ENCODE results near the gene TAS2R8.

Gene TAS2R8
- 0 reads per million in 3 donors for total RNA-seq

- H3K4me3 ChIP-seq (ENCODE audit: insufficient read depth, low read depth, low read length, poor library complexity, severe bottlenecking) = no peak within 1 kb of the TSS
- H3K4me1 ChIP-seq (ENCODE audit: control insufficient read depth, insufficient read depth, low read length, poor library complexity, severe bottlenecking) = no peaks in the 10 kb centered on the region
- no peaks in the 10 kb centered on the region for H3K9me3 ChIP-seq (ENCODE audit: control insufficient read depth, low read length)
- no peaks in the 10 kb centered on the region for H3K27me3 ChIP-seq (replicated peaks; ENCODE audit: control insufficient read depth, insufficient read depth, low read length, poor library complexity, severe bottlenecking)
- DNase-seq = no peak
- no peaks in the 10 kb centered on the region for H3K36me3 ChIP-seq (ENCODE audit: control insufficient read depth, insufficient read depth, low read length)
- no peak within 1 kb of the TSS for H3K27ac ChIP-seq (ENCODE audit: insufficient read depth, low read length, poor library complexity, severe bottlenecking)
Measured at GRCh38 chr12:10807186-10807585, at the start of gene TAS2R8. TAS2R8 (minus strand) TSS chr12:10807286; CDS start chr12:10806980, 306 bp downstream.

GRCh38 chr12:10855807-10856206 lies 48.7 kb upstream of the TAS2R8 start:
- Histone ChIP-seq H3K36me3 (ENCODE audit: control insufficient read depth, insufficient read depth, low read length) (peaks cover 4% of the 10 kb centered on the region), H3K4me3 (ENCODE audit: insufficient read depth, low read depth, low read length, poor library complexity, severe bottlenecking) (no peak overlapping the region), H3K27me3 (replicated peaks; ENCODE audit: control insufficient read depth, insufficient read depth, low read length, poor library complexity, severe bottlenecking) (no peaks in the 10 kb centered on the region), H3K4me1 (ENCODE audit: control insufficient read depth, insufficient read depth, low read length, poor library complexity, severe bottlenecking) (no peaks in the 10 kb centered on the region), H3K9me3 (ENCODE audit: control insufficient read depth, low read length) (no peaks in the 10 kb centered on the region), H3K27ac (ENCODE audit: insufficient read depth, low read length, poor library complexity, severe bottlenecking) (no peak overlapping the region)
- DNase-seq = no peak

DNA sequence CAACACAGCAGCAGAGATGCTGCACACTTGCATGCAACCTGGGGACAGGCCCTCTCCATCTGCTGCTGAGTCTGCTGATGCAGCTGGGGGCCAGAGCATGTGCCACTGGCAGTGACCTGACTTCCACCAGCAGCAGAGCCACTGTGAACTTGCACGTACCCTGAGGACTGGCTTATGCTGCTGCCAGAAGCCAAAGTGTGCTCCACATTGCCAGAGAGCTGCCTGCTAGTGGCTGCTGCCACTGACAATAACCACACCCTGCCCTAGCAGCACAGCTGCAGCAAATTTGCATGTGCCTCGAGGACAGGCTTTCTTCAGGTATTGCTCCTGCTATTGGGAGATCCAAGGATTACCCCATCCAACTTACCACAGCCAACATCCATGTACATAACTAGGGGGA lies 46.7 kb upstream of the TAS2R8 start:
- Histone ChIP-seq H3K27ac (ENCODE audit: insufficient read depth, low read length, poor library complexity, severe bottlenecking) (no peak overlapping the region), H3K4me1 (ENCODE audit: control insufficient read depth, insufficient read depth, low read length, poor library complexity, severe bottlenecking) (peaks cover 3% of the 10 kb centered on the region), H3K27me3 (replicated peaks; ENCODE audit: control insufficient read depth, insufficient read depth, low read length, poor library complexity, severe bottlenecking) (no peaks in the 10 kb centered on the region), H3K4me3 (ENCODE audit: insufficient read depth, low read depth, low read length, poor library complexity, severe bottlenecking) (no peak overlapping the region), H3K9me3 (ENCODE audit: control insufficient read depth, low read length) (no peaks in the 10 kb centered on the region), H3K36me3 (ENCODE audit: control insufficient read depth, insufficient read depth, low read length) (peaks cover 3% of the 10 kb centered on the region)
- DNase-seq = no peak

DNA sequence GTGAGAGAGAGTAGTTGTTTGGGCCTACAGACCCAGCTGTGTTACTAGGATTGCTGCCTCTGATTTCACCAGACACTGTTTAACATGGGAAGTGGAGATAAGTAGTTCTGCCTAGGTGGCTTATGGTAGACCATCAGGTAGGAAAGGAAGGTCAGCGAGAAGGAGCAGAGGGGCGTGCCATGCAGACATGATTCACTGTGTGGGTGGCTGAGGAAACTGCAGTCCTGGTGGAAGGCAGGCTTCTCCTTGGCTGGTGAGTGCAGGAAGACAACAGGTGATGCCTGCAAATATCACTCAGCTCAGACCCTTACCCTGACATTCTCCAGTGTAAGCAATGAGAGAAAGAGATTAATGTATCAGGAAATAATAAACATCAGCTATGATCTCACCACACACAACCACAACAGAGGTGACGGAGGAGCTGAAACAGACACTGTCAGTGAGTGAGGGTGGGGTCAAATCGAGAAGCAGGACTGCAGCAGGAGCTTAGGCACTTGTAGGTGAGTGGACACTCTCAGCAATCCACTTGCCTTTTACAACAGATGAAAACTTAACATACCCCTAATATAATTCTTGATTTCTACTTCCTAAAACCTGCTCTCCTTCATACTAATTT lies 44.3 kb upstream of the TAS2R8 start:
- Histone ChIP-seq H3K4me3 (ENCODE audit: insufficient read depth, low read depth, low read length, poor library complexity, severe bottlenecking) (no peak overlapping the region), H3K36me3 (ENCODE audit: control insufficient read depth, insufficient read depth, low read length) (no peaks in the 10 kb centered on the region), H3K9me3 (ENCODE audit: control insufficient read depth, low read length) (no peaks in the 10 kb centered on the region), H3K27ac (ENCODE audit: insufficient read depth, low read length, poor library complexity, severe bottlenecking) (no peak overlapping the region), H3K27me3 (replicated peaks; ENCODE audit: control insufficient read depth, insufficient read depth, low read length, poor library complexity, severe bottlenecking) (no peaks in the 10 kb centered on the region), H3K4me1 (ENCODE audit: control insufficient read depth, insufficient read depth, low read length, poor library complexity, severe bottlenecking) (peaks cover 3% of the 10 kb centered on the region)
- DNase-seq = no peak

GRCh38 chr12:10849425-10849878 lies 42.4 kb upstream of the TAS2R8 start, which contains the start of gene PRR4:
PRR4 (minus strand) TSS chr12:10849475; CDS start chr12:10849437, 38 bp downstream.
- H3K9me3 ChIP-seq (ENCODE audit: control insufficient read depth, low read length) = no peaks in the 10 kb centered on the region
- H3K27ac ChIP-seq (ENCODE audit: insufficient read depth, low read length, poor library complexity, severe bottlenecking) = no peak within 1 kb of the TSS
- no peak for DNase-seq
- H3K36me3 ChIP-seq (ENCODE audit: control insufficient read depth, insufficient read depth, low read length) = no peaks in the 10 kb centered on the region
- no peak within 1 kb of the TSS for H3K4me3 ChIP-seq (ENCODE audit: insufficient read depth, low read depth, low read length, poor library complexity, severe bottlenecking)
- H3K27me3 ChIP-seq (replicated peaks; ENCODE audit: control insufficient read depth, insufficient read depth, low read length, poor library complexity, severe bottlenecking) = no peaks in the 10 kb centered on the region
- H3K4me1 ChIP-seq (ENCODE audit: control insufficient read depth, insufficient read depth, low read length, poor library complexity, severe bottlenecking) = peaks cover 3% of the 10 kb centered on the region

DNA sequence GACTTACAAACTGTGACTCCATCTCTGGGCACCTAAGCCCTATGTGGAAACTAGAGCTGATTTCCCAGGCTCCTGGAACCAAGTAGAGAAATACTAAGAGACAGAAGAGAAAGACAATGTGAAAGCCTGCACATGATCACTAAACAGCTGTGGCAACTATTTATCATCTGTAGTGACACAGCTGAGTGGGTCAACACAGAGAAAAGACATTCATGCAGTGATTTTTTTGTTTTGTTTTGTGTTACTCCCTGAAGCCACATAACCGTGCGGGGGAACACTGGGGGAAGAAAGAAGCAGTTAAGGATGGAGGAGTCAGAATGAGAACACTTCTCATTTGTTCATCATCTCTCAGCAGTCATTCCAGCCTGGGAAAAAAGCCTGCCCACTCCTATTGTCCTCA lies 40.7 kb upstream of the TAS2R8 start:
- Histone ChIP-seq H3K9me3 (ENCODE audit: control insufficient read depth, low read length) (no peaks in the 10 kb centered on the region), H3K27me3 (replicated peaks; ENCODE audit: control insufficient read depth, insufficient read depth, low read length, poor library complexity, severe bottlenecking) (no peaks in the 10 kb centered on the region), H3K4me3 (ENCODE audit: insufficient read depth, low read depth, low read length, poor library complexity, severe bottlenecking) (no peak overlapping the region), H3K4me1 (ENCODE audit: control insufficient read depth, insufficient read depth, low read length, poor library complexity, severe bottlenecking) (peaks cover 3% of the 10 kb centered on the region), H3K36me3 (ENCODE audit: control insufficient read depth, insufficient read depth, low read length) (no peaks in the 10 kb centered on the region), H3K27ac (ENCODE audit: insufficient read depth, low read length, poor library complexity, severe bottlenecking) (no peak overlapping the region)
- no peak for DNase-seq

- H3K27me3 ChIP-seq (replicated peaks; ENCODE audit: control insufficient read depth, insufficient read depth, low read length, poor library complexity, severe bottlenecking) = no peaks in the 10 kb centered on the region
- H3K4me3 ChIP-seq (ENCODE audit: insufficient read depth, low read depth, low read length, poor library complexity, severe bottlenecking) = no peak overlapping the region
- H3K36me3 ChIP-seq (ENCODE audit: control insufficient read depth, insufficient read depth, low read length) = no peaks in the 10 kb centered on the region
- no peak overlapping the region for H3K27ac ChIP-seq (ENCODE audit: insufficient read depth, low read length, poor library complexity, severe bottlenecking)
- DNase-seq = no peak
- H3K9me3 ChIP-seq (ENCODE audit: control insufficient read depth, low read length) = no peaks in the 10 kb centered on the region
- no peaks in the 10 kb centered on the region for H3K4me1 ChIP-seq (ENCODE audit: control insufficient read depth, insufficient read depth, low read length, poor library complexity, severe bottlenecking)
Measured at GRCh38 chr12:10842862-10843261, 35.8 kb upstream of the TAS2R8 start.

- no peaks in the 10 kb centered on the region for H3K27me3 ChIP-seq (replicated peaks; ENCODE audit: control insufficient read depth, insufficient read depth, low read length, poor library complexity, severe bottlenecking)
- no peak overlapping the region for H3K4me3 ChIP-seq (ENCODE audit: insufficient read depth, low read depth, low read length, poor library complexity, severe bottlenecking)
- H3K9me3 ChIP-seq (ENCODE audit: control insufficient read depth, low read length) = no peaks in the 10 kb centered on the region
- DNase-seq = no peak
- no peaks in the 10 kb centered on the region for H3K36me3 ChIP-seq (ENCODE audit: control insufficient read depth, insufficient read depth, low read length)
- H3K4me1 ChIP-seq (ENCODE audit: control insufficient read depth, insufficient read depth, low read length, poor library complexity, severe bottlenecking) = no peaks in the 10 kb centered on the region
- no peak overlapping the region for H3K27ac ChIP-seq (ENCODE audit: insufficient read depth, low read length, poor library complexity, severe bottlenecking)
Measured at GRCh38 chr12:10838461-10838860, 31.4 kb upstream of the TAS2R8 start.

DNA sequence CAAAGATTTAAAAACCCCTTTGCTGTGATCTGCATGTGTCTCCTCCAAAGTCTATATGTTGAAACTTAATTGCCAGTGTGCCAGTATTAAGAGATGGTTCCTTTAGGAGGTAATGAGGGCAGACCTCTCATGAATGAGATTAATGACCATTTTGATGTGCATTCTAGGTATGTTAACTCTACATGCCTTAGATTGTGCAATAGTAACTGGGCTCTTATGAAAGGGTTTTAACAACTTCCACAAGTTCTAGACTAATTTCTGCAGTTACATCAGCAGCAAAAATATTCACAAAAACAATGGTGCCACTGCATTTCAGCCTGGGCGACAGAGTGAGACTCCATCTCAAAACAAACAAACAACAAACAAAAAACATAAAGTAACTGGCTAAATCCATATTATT lies 22.9 kb upstream of the TAS2R8 start:
- H3K4me1 ChIP-seq (ENCODE audit: control insufficient read depth, insufficient read depth, low read length, poor library complexity, severe bottlenecking) = no peaks in the 10 kb centered on the region
- no peak for DNase-seq
- no peak overlapping the region for H3K27ac ChIP-seq (ENCODE audit: insufficient read depth, low read length, poor library complexity, severe bottlenecking)
- H3K4me3 ChIP-seq (ENCODE audit: insufficient read depth, low read depth, low read length, poor library complexity, severe bottlenecking) = no peak overlapping the region
- H3K36me3 ChIP-seq (ENCODE audit: control insufficient read depth, insufficient read depth, low read length) = no peaks in the 10 kb centered on the region
- no peaks in the 10 kb centered on the region for H3K27me3 ChIP-seq (replicated peaks; ENCODE audit: control insufficient read depth, insufficient read depth, low read length, poor library complexity, severe bottlenecking)
- H3K9me3 ChIP-seq (ENCODE audit: control insufficient read depth, low read length) = no peaks in the 10 kb centered on the region

GRCh38 chr12:10826258-10826657 lies 19.2 kb upstream of the TAS2R8 start, which contains the start of gene TAS2R10:
TAS2R10 (minus strand) TSS chr12:10826358; CDS start chr12:10826269, 89 bp downstream.
- Histone ChIP-seq H3K27ac (ENCODE audit: insufficient read depth, low read length, poor library complexity, severe bottlenecking) (no peak within 1 kb of the TSS), H3K9me3 (ENCODE audit: control insufficient read depth, low read length) (no peaks in the 10 kb centered on the region), H3K4me3 (ENCODE audit: insufficient read depth, low read depth, low read length, poor library complexity, severe bottlenecking) (no peak within 1 kb of the TSS), H3K36me3 (ENCODE audit: control insufficient read depth, insufficient read depth, low read length) (no peaks in the 10 kb centered on the region), H3K4me1 (ENCODE audit: control insufficient read depth, insufficient read depth, low read length, poor library complexity, severe bottlenecking) (no peaks in the 10 kb centered on the region), H3K27me3 (replicated peaks; ENCODE audit: control insufficient read depth, insufficient read depth, low read length, poor library complexity, severe bottlenecking) (no peaks in the 10 kb centered on the region)
- no peak for DNase-seq

Measured in effector memory CD4-positive, alpha-beta T cell (primary cell).